Nephron progenitor cell (in vitro differentiated cells): Measurements from ENCODE around the gene CCR2.

Source experiments
- DNase-seq: peaks from one replicate; pipeline ENCODE4 v3.0.0; 2021
- H3K27ac Mint-ChIP-seq: 2 replicates; pipeline ENCODE4 v1.8.0; 2021; ENCODE audit warnings: mild to moderate bottlenecking, moderate library complexity, mixed read lengths
- H3K27me3 Mint-ChIP-seq: 2 replicates; pipeline ENCODE4 v1.8.0; 2021; ENCODE audit warnings: mild to moderate bottlenecking, low read depth, mixed read lengths; ENCODE audit not compliant: poor library complexity
- H3K36me3 Mint-ChIP-seq: 2 replicates; pipeline ENCODE4 v1.8.0; 2021; ENCODE audit warnings: low read depth, mixed read lengths
- H3K4me1 Mint-ChIP-seq: 2 replicates; pipeline ENCODE4 v1.8.0; 2021; ENCODE audit warnings: mixed read lengths
- H3K4me3 Mint-ChIP-seq: 2 replicates; pipeline ENCODE4 v1.8.0; 2021; ENCODE audit warnings: mild to moderate bottlenecking, moderate library complexity, mixed read lengths
- H3K9me3 Mint-ChIP-seq: 2 replicates; pipeline ENCODE4 v1.8.0; 2021; ENCODE audit warnings: mild to moderate bottlenecking, moderate library complexity, mixed read lengths
- TF ChIP-seq, protein P1 (sequence below): fragments of 200-600 bp; sonication (generic); IDR thresholded peaks from 2 replicates; pipeline ENCODE4 v1.5.0; 2021; ENCODE audit warnings: antibody characterized with exemption

The CCR2 gene

DNA sequence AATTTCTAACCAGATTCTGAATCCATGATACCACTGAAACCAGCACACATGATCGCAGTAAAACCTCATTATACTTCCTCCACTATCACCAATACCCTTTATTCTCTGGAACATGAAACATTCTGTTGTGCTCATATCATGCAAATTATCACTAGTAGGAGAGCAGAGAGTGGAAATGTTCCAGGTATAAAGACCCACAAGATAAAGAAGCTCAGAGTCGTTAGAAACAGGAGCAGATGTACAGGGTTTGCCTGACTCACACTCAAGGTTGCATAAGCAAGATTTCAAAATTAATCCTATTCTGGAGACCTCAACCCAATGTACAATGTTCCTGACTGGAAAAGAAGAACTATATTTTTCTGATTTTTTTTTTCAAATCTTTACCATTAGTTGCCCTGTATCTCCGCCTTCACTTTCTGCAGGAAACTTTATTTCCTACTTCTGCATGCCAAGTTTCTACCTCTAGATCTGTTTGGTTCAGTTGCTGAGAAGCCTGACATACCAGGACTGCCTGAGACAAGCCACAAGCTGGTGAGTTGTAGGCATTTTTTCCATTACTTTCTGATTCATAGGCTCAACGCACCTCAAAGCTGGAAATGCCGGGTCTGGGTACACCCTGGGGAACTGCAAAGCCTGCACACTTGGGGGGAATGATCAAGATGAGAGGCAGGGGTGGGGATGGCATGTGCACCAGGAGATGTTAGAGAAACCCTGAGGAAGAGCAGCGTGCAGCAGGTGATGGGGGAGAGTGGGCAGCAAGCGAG, at the start of gene CCR2:
Gene CCR2 (plus strand): TSS at position 465 of the 764 bp plus-strand sequence. CDS start 3,417 bp downstream, outside the sequence.
- Mint-ChIP-seq H3K4me1 (no peaks in the 10 kb centered on the region), H3K27me3 (peaks cover 41% of the 10 kb centered on the region), H3K27ac (no peak within 1 kb of the TSS)

GRCh38 chr3:46304739-46305138, 49.2 kb upstream of the CCR2 start:
- Mint-ChIP-seq H3K27me3 (peaks cover 10% of the 10 kb centered on the region), H3K9me3 (no peaks in the 10 kb centered on the region), H3K36me3 (no peaks in the 10 kb centered on the region), H3K4me1 (no peaks in the 10 kb centered on the region), H3K27ac (no peak overlapping the region), H3K4me3 (no peak overlapping the region)
- DNase-seq: no peak
- TF ChIP-seq, protein P1, sequence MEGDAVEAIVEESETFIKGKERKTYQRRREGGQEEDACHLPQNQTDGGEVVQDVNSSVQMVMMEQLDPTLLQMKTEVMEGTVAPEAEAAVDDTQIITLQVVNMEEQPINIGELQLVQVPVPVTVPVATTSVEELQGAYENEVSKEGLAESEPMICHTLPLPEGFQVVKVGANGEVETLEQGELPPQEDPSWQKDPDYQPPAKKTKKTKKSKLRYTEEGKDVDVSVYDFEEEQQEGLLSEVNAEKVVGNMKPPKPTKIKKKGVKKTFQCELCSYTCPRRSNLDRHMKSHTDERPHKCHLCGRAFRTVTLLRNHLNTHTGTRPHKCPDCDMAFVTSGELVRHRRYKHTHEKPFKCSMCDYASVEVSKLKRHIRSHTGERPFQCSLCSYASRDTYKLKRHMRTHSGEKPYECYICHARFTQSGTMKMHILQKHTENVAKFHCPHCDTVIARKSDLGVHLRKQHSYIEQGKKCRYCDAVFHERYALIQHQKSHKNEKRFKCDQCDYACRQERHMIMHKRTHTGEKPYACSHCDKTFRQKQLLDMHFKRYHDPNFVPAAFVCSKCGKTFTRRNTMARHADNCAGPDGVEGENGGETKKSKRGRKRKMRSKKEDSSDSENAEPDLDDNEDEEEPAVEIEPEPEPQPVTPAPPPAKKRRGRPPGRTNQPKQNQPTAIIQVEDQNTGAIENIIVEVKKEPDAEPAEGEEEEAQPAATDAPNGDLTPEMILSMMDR: no peak

More for the DNA sequence above, at the start of gene CCR2:
- TF ChIP-seq, protein P1: no peak
- H3K9me3 Mint-ChIP-seq: no peaks in the 10 kb centered on the region
- no peak for DNase-seq
- H3K36me3 Mint-ChIP-seq: no peaks in the 10 kb centered on the region
- no peak within 1 kb of the TSS for H3K4me3 Mint-ChIP-seq

- TF ChIP-seq, protein P1: no peak
- Mint-ChIP-seq H3K9me3 (peaks cover 5% of the 10 kb centered on the region), H3K4me3 (no peak overlapping the region), H3K4me1 (no peaks in the 10 kb centered on the region), H3K27me3 (peaks cover 11% of the 10 kb centered on the region), H3K36me3 (no peaks in the 10 kb centered on the region), H3K27ac (no peak overlapping the region)
- no peak for DNase-seq
Measured at GRCh38 chr3:46312991-46313390, 40.9 kb upstream of the CCR2 start.

DNA sequence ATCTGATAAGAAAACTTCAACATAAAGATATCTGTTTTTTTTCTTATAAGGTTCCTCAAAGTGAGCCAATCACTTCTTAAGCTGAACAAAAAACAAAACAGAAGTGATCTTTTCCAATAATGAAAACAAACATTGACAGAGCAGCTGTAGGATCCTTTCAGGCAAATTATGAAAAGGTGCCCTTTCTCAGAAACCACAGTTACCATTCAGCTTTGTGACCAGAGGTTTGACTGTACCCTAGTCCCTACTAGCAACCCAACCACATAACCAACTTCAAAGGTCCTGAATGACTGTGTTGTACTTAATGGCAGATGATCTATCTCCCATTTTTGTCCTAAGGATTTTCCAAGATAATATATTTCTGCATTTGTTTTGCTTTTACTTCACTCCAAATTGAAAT, 39.4 kb upstream of the CCR2 start:
- no peak overlapping the region for H3K4me3 Mint-ChIP-seq
- TF ChIP-seq, protein P1: no peak
- H3K27ac Mint-ChIP-seq: no peak overlapping the region

GRCh38 chr3:46316206-46316605, 37.7 kb upstream of the CCR2 start:
- Mint-ChIP-seq H3K36me3 (no peaks in the 10 kb centered on the region), H3K9me3 (peaks cover 9% of the 10 kb centered on the region), H3K27me3 (peaks cover 9% of the 10 kb centered on the region), H3K27ac (no peak overlapping the region), H3K4me1 (no peaks in the 10 kb centered on the region), H3K4me3 (no peak overlapping the region)
- DNase-seq: no peak
- TF ChIP-seq, protein P1: no peak

More for the DNA sequence above, 39.4 kb upstream of the CCR2 start:
- H3K4me1 Mint-ChIP-seq: no peaks in the 10 kb centered on the region
- H3K36me3 Mint-ChIP-seq: no peaks in the 10 kb centered on the region
- no peak for DNase-seq
- H3K9me3 Mint-ChIP-seq: peaks cover 9% of the 10 kb centered on the region
- peaks cover 8% of the 10 kb centered on the region for H3K27me3 Mint-ChIP-seq
